Measurements from ENCODE around the gene ACTG1.

ACTG1 gene

GRCh38 chr17:81494626-81495377 is 17.8 kb downstream of the ACTG1 start:
- no peak for TF ChIP-seq CTCF (IDR thresholded peaks at IDR 0.05; ENCODE audit: control insufficient read depth, insufficient read depth, low read depth, low read length, missing control alignments)
- DNase-seq (ENCODE audit: low read depth), result no peak
- no peak overlapping the region for H3K4me3 ChIP-seq (ENCODE audit: control insufficient read depth, low read depth, low read length)

GRCh38 chr17:81493198-81494038 is 19.2 kb downstream of the ACTG1 start:
- no peak for DNase-seq (ENCODE audit: low read depth)
- TF ChIP-seq CTCF (IDR thresholded peaks at IDR 0.05; ENCODE audit: control insufficient read depth, insufficient read depth, low read depth, low read length, missing control alignments), result no peak
- H3K4me3 ChIP-seq (ENCODE audit: control insufficient read depth, low read depth, low read length), result no peak overlapping the region

GRCh38 chr17:81492706-81493105 is 19.9 kb downstream of the ACTG1 start:
- no peak for TF ChIP-seq CTCF (IDR thresholded peaks at IDR 0.05; ENCODE audit: control insufficient read depth, insufficient read depth, low read depth, low read length, missing control alignments)
- H3K4me3 ChIP-seq (ENCODE audit: control insufficient read depth, low read depth, low read length), result no peak overlapping the region
- DNase-seq (ENCODE audit: low read depth), result no peak

DNA sequence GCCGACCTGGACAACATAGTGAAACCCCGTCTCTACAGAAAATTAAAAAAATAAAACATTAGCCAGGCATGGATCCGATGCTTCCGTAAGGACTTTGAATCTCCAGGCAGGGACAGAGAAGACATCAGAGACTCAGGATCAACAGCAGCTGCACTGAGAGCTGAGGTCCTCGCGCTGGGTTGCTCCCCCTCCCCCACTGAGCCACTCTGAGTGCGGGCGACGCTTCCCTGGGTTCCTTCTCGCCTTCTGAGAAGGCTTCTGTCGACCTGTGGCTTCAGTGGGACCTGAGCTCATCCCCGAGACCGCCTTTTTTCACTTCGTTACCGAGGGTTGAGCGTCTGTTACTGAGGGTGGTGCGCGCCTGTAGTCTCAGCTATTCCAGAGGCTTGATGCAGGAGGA is 20.4 kb downstream of the ACTG1 start:
- no peak overlapping the region for H3K4me3 ChIP-seq (ENCODE audit: control insufficient read depth, low read depth, low read length)
- no peak for DNase-seq (ENCODE audit: low read depth)
- no peak for TF ChIP-seq CTCF (IDR thresholded peaks at IDR 0.05; ENCODE audit: control insufficient read depth, insufficient read depth, low read depth, low read length, missing control alignments)

DNA sequence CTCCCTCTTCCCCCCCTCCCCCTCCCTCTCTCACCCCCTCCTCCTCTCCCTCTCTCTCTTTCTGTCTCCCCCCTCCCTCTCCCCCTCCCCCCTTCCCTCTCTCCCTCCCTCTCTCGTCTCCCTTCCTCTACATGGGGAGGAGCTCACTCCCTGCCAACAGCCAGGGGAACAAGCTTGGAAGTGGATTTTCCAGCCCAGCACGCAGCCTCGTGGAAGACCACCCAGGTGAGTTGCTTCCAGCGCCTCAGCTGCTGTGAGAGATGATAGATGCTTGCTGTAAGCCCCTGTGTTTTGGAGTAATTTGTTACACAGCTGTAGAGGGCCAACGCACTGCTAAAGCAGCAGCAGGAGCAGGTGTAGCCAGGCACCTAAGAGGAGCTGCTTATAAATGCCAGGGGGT is 20.8 kb downstream of the ACTG1 start:
- TF ChIP-seq CTCF (IDR thresholded peaks at IDR 0.05; ENCODE audit: control insufficient read depth, insufficient read depth, low read depth, low read length, missing control alignments), result no peak
- H3K4me3 ChIP-seq (ENCODE audit: control insufficient read depth, low read depth, low read length), result no peak overlapping the region
- no peak for DNase-seq (ENCODE audit: low read depth)

- no peak overlapping the region for H3K4me3 ChIP-seq (ENCODE audit: control insufficient read depth, low read depth, low read length)
- TF ChIP-seq CTCF (IDR thresholded peaks at IDR 0.05; ENCODE audit: control insufficient read depth, insufficient read depth, low read depth, low read length, missing control alignments), result no peak
- no peak for DNase-seq (ENCODE audit: low read depth)
Observed at GRCh38 chr17:81491181-81491581, 21.4 kb downstream of the ACTG1 start.
